Stimulated activated CD8-positive, alpha-beta memory T cell treated with anti-CD3 and anti-CD28 coated beads, Interleukin-15, amount 100 ng/mL, for 4 hours (primary cell): Measurements from ENCODE around the gene UBAP2.
"Not testable (repeated sequence)": the region's sequence is repeated elsewhere in the genome, so short reads cannot be mapped to it uniquely, and the experiment has no call there.

ENCODE experiments used
- DNase-seq, 2 donors: peaks; one replicate each; pipeline ENCODE4 v3.0.0-alpha.2; 2020; ENCODE audit warnings: low read depth in 2 of 2

Gene UBAP2

GRCh38 chr9:33988219-33988890 is 60.3 kb downstream of the UBAP2 start:
- DNase-seq: no peak

- no peak for DNase-seq
Measured at GRCh38 chr9:33976414-33976813, 72.3 kb downstream of the UBAP2 start.

GRCh38 chr9:33972698-33973097 is 76.0 kb downstream of the UBAP2 start:
- DNase-seq: no peak

- DNase-seq: no peak
Measured at GRCh38 chr9:33964086-33964768, 84.5 kb downstream of the UBAP2 start.

- not testable (repeated sequence) for DNase-seq
Measured at GRCh38 chr9:33962468-33962867, 86.2 kb downstream of the UBAP2 start.

GRCh38 chr9:33959725-33960124 is 89.0 kb downstream of the UBAP2 start:
- DNase-seq: no peak

GRCh38 chr9:33956544-33956943 is 92.1 kb downstream of the UBAP2 start:
- no peak for DNase-seq

GRCh38 chr9:33952066-33952465 is 96.6 kb downstream of the UBAP2 start:
- no peak for DNase-seq

- DNase-seq: no peak
Measured at GRCh38 chr9:33950371-33950770, 98.3 kb downstream of the UBAP2 start.

GRCh38 chr9:33946779-33947535 is 101.7 kb downstream of the UBAP2 start:
- DNase-seq: no peak

- no peak for DNase-seq
Measured at GRCh38 chr9:33943389-33943788, 105.3 kb downstream of the UBAP2 start.

- DNase-seq: no peak
Measured at GRCh38 chr9:33942471-33943083, 106.1 kb downstream of the UBAP2 start.

- DNase-seq: no peak
Measured at GRCh38 chr9:33939924-33940874, 108.5 kb downstream of the UBAP2 start.

- DNase-seq: no peak
Measured at GRCh38 chr9:33934188-33934878, 114.4 kb downstream of the UBAP2 start.

GRCh38 chr9:33932078-33932807 is 116.4 kb downstream of the UBAP2 start:
- no peak for DNase-seq

GRCh38 chr9:33931326-33931725 is 117.4 kb downstream of the UBAP2 start:
- DNase-seq: no peak

GRCh38 chr9:33927694-33928093 is 121.0 kb downstream of the UBAP2 start:
- no peak for DNase-seq

- DNase-seq: no peak
Measured at GRCh38 chr9:33926746-33927485, 121.8 kb downstream of the UBAP2 start.
